Body of pancreas (tissue), 4 donors: ENCODE measurements around the gene CAMK4.

Experiments
- CTCF ChIP-seq, 7 experiments: fragments of 450-650 bp in 4 of 7; fragments of 200-600 bp in 3 of 7; sonication (generic) in 3 of 7; IDR thresholded peaks; one replicate each; pipeline ENCODE4 v1.5.1; 2016 to 2019; ENCODE audit warnings: antibody characterized with exemption in 7 of 7
- POLR2A ChIP-seq, 3 donors: fragments of 450-650 bp; IDR thresholded peaks; one replicate each; pipeline ENCODE4 v1.6.1; 2016; ENCODE audit warnings: antibody characterized with exemption in 3 of 3, mild to moderate bottlenecking in 2 of 3

DNA sequence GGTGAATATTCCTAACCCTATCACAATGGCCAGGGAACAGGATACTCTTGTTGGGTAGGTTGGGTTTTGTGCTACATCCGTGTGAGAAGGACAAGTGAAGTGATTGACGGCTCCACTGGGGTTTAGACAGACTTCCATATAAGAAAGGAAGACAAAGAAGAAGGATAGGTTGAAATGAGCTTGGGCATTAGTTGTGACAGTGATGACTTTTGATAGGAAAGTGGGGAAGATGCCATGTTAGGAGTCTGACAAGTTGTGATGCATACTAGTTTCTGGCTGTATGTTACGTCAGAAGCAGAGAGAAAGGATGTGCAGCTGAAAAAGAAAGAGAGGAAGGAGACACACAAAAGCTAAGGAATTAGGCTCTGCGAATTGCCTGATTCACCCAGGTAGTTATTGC is 150.2 kb downstream of the CAMK4 start:
- TF ChIP-seq CTCF (IDR thresholded peaks at IDR 0.05), result no peak
- TF ChIP-seq POLR2A (IDR thresholded peaks at IDR 0.05), result no peak
